ENCODE data around the gene MMP25.

- TF ChIP-seq ZNF780A (CRISPR knock-in tag; IDR thresholded peaks at IDR 0.05) (no peak), HNRNPLL (IDR thresholded peaks at IDR 0.05; ENCODE audit: low read depth, low read length, poor library complexity, severe bottlenecking) (no peak), CAMTA2 (CRISPR knock-in tag; conservative IDR thresholded peaks at IDR 0.05) (no peak), POLR2A (conservative IDR thresholded peaks at IDR 0.05) (no peak), KLF1 (tag; IDR thresholded peaks at IDR 0.05) (no peak), MAX (CRISPR knock-in tag; IDR thresholded peaks at IDR 0.05) (no peak), SAP30 (IDR thresholded peaks at IDR 0.05; ENCODE audit: borderline replicate concordance, insufficient read depth, low read depth, low read length, poor library complexity, severe bottlenecking) (no peak), IFI16 (CRISPR knock-in tag; IDR thresholded peaks at IDR 0.05) (no peak), ZNF316 (IDR thresholded peaks at IDR 0.05) (no peak)
Observed at GRCh38 chr16:3035972-3036725, 10.2 kb upstream of the MMP25 start.

Measured in K562 (cell line).